IPS DF 6.9 (cell line): ENCODE results near the gene SLC6A6.

Experiments used
- DNase-seq: peaks from one replicate; pipeline ENCODE4 v3.0.0-alpha.2; 2013; ENCODE audit warnings: low read depth, low spot score
- H3K27ac ChIP-seq: one replicate; pipeline ENCODE4 v1.5.1; 2013; ENCODE audit warnings: low read length, control low read depth
- H3K27me3 ChIP-seq: 2 replicates; pipeline ENCODE4 v1.6.1; 2013; ENCODE audit warnings: mild to moderate bottlenecking, low read length; ENCODE audit not compliant: control insufficient read depth, insufficient read depth
- H3K36me3 ChIP-seq: 2 replicates; pipeline ENCODE4 v1.6.1; 2013; ENCODE audit warnings: low read length; ENCODE audit not compliant: control insufficient read depth, insufficient read depth
- H3K4me1 ChIP-seq: 2 replicates; pipeline ENCODE4 v1.6.1; 2013; ENCODE audit warnings: low read length; ENCODE audit not compliant: control insufficient read depth, insufficient read depth
- H3K4me3 ChIP-seq: 2 replicates; pipeline ENCODE4 v1.5.1; 2013; ENCODE audit warnings: mild to moderate bottlenecking, low read length
- H3K9me3 ChIP-seq: 2 replicates; pipeline ENCODE4 v1.6.1; 2013; ENCODE audit warnings: low read length, inconsistent platforms; ENCODE audit not compliant: control insufficient read depth, insufficient read depth
- WGBS: extraction: QIAGEN DNeasy Blood & Tissue Kit; methylation state at CpG from one replicate; pipeline ENCODE4 v1.1.7; 2013; ENCODE audit warnings: mixed read lengths, missing lambda C conversion rate; ENCODE audit not compliant: insufficient read length, insufficient coverage; 5-methylcytosine and 5-hydroxymethylcytosine counted together

SLC6A6 gene

GRCh38 chr3:14479591-14479990, 77.2 kb downstream of the SLC6A6 start:
- DNase-seq, result no peak
- no peaks in the 10 kb centered on the region for H3K27me3 ChIP-seq
- no peaks in the 10 kb centered on the region for H3K9me3 ChIP-seq
- no CpG with 5 or more reads among the region's 6 CpGs for WGBS
- peaks cover 2% of the 10 kb centered on the region; the same call in 1 of the 2 replicates for H3K4me1 ChIP-seq
- no peak overlapping the region for H3K27ac ChIP-seq
- H3K4me3 ChIP-seq, result no peak overlapping the region
- peaks cover 45% of the 10 kb centered on the region for H3K36me3 ChIP-seq

GRCh38 chr3:14480207-14481017, 78.0 kb downstream of the SLC6A6 start:
- Histone ChIP-seq H3K9me3 (no peaks in the 10 kb centered on the region), H3K4me3 (no peak overlapping the region), H3K36me3 (peaks cover 45% of the 10 kb centered on the region), H3K27me3 (no peaks in the 10 kb centered on the region), H3K27ac (no peak overlapping the region), H3K4me1 (peaks cover 2% of the 10 kb centered on the region; the same call in 1 of the 2 replicates)
- WGBS, result no CpG with 5 or more reads among the region's 8 CpGs
- no peak for DNase-seq

- peaks cover 51% of the 10 kb centered on the region for H3K36me3 ChIP-seq
- no peak for DNase-seq
- H3K9me3 ChIP-seq, result no peaks in the 10 kb centered on the region
- no CpG with 5 or more reads among the region's 10 CpGs for WGBS
- H3K4me3 ChIP-seq, result no peak overlapping the region
- peaks cover 2% of the 10 kb centered on the region; the same call in 1 of the 2 replicates for H3K4me1 ChIP-seq
- H3K27ac ChIP-seq, result no peak overlapping the region
- no peaks in the 10 kb centered on the region for H3K27me3 ChIP-seq
Measured at GRCh38 chr3:14481018-14481645, 78.7 kb downstream of the SLC6A6 start.

GRCh38 chr3:14481646-14482036, 79.2 kb downstream of the SLC6A6 start:
- WGBS, result no CpG with 5 or more reads among the region's 13 CpGs
- H3K27ac ChIP-seq, result no peak overlapping the region
- H3K9me3 ChIP-seq, result no peaks in the 10 kb centered on the region
- peaks cover 48% of the 10 kb centered on the region for H3K36me3 ChIP-seq
- no peak overlapping the region for H3K4me3 ChIP-seq
- peaks cover 2% of the 10 kb centered on the region; the same call in 1 of the 2 replicates for H3K4me1 ChIP-seq
- no peak for DNase-seq
- no peaks in the 10 kb centered on the region for H3K27me3 ChIP-seq

DNA sequence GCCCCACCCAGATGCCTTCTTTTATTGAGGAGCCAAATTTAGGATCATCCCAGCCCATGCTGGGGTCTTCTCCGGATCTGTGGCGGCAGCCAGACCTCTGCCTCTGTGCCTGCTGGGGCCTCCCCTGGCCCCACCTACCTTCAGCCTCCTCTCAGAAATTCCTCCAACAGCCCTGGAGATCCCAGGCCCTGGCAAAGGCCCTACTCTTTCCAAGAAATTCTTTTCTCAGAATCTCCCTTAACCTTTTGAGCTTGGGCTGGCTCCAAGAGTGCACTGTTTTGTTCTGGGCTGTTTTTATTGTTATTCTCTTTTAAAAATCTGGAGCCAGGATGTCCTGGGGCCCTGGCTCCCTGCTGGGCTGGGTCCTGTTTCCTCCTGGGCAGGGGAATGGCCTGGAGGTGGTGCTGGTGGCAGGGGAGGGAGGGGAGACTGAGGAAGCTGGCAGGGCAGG, 79.9 kb downstream of the SLC6A6 start:
- Histone ChIP-seq H3K36me3 (peaks cover 41% of the 10 kb centered on the region), H3K27me3 (no peaks in the 10 kb centered on the region), H3K9me3 (no peaks in the 10 kb centered on the region), H3K4me1 (peaks cover 2% of the 10 kb centered on the region; the same call in 1 of the 2 replicates), H3K4me3 (no peak overlapping the region), H3K27ac (no peak overlapping the region)
- DNase-seq, result no peak
- WGBS, result no CpG with 5 or more reads among the region's 2 CpGs

DNA sequence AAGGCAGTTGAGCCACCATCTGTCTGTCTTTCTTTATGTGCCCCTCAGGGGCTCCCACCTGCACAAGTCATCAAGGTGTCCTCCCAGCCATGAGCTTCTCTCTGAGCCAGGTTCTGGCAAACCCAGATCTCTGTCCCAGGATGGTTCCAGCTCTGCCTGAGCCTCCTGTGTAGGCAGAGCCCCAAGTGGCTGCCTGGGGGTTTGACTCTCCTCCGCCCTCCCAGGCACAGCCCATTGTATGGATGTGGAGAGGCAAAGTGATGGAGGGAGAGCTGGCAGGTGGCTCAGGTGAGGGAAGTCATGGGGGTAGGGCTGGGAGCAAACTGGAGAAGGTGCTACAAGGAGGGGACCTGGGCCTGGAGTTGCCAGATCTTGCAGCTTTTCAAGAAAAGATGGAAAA, 80.9 kb downstream of the SLC6A6 start:
- Histone ChIP-seq H3K9me3 (no peaks in the 10 kb centered on the region), H3K4me1 (peaks cover 2% of the 10 kb centered on the region; the same call in 1 of the 2 replicates), H3K4me3 (no peak overlapping the region), H3K36me3 (peaks cover 37% of the 10 kb centered on the region; the same call in 1 of the 2 replicates), H3K27ac (no peak overlapping the region), H3K27me3 (no peaks in the 10 kb centered on the region)
- no CpG with 5 or more reads among the region's 1 CpG for WGBS
- no peak for DNase-seq

GRCh38 chr3:14484741-14485140, 82.3 kb downstream of the SLC6A6 start:
- no peak for DNase-seq
- Histone ChIP-seq H3K27ac (no peak overlapping the region), H3K9me3 (no peaks in the 10 kb centered on the region), H3K36me3 (peaks cover 31% of the 10 kb centered on the region; the same call in 1 of the 2 replicates), H3K27me3 (no peaks in the 10 kb centered on the region), H3K4me3 (no peak overlapping the region), H3K4me1 (peaks cover 2% of the 10 kb centered on the region; the same call in 1 of the 2 replicates)
- WGBS, result no CpG with 5 or more reads among the region's 17 CpGs

DNA sequence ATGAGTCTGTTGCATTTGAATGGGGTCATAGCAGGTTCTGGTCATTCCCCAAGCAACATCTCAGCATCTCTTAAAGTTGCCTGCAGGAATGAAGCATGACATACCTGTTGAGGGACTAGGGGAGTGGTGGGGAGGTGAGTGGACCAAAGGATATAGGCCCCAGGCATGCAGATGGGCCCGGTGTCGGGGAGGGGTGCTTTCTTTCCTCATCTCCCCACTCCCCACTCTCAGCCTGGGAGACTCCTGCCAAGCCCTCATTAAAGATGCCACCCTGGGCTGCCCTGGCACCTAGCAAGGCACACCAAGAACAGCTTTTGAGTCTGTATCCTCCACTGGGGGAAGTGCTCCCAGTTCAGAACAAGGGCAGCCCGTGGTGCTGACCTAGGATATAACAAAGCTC, 83.6 kb downstream of the SLC6A6 start:
- no peaks in the 10 kb centered on the region for H3K27me3 ChIP-seq
- H3K9me3 ChIP-seq, result no peaks in the 10 kb centered on the region
- H3K4me1 ChIP-seq, result peaks cover 2% of the 10 kb centered on the region; the same call in 1 of the 2 replicates
- peaks cover 22% of the 10 kb centered on the region; the same call in 1 of the 2 replicates for H3K36me3 ChIP-seq
- WGBS, result no CpG with 5 or more reads among the region's 3 CpGs
- no peak for DNase-seq
- H3K4me3 ChIP-seq, result no peak overlapping the region
- no peak overlapping the region for H3K27ac ChIP-seq

DNA sequence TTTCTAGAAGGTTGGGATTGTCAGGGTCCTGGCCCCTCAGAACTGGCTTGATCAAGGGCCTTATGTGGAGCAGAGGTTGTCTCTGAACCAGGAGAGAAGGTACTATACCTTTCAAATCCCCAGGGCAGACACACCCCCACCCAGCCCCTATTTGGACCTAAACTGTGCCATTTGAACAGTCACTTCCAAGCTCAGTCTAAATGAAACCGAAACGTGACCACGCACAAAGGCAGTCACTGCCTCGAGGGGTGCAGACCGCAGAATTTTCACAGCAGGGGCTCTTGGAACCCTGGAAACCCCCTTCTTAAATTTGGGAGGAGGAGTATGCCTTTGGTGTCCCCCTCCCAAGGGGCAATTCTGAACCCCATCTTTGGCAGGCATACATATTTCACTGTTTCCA, 84.1 kb downstream of the SLC6A6 start:
- no CpG with 5 or more reads among the region's 5 CpGs for WGBS
- Histone ChIP-seq H3K27ac (no peak overlapping the region), H3K36me3 (peaks cover 20% of the 10 kb centered on the region; the same call in 1 of the 2 replicates), H3K9me3 (no peaks in the 10 kb centered on the region), H3K4me1 (peaks cover 2% of the 10 kb centered on the region; the same call in 1 of the 2 replicates), H3K4me3 (no peak overlapping the region), H3K27me3 (no peaks in the 10 kb centered on the region)
- no peak for DNase-seq

DNA sequence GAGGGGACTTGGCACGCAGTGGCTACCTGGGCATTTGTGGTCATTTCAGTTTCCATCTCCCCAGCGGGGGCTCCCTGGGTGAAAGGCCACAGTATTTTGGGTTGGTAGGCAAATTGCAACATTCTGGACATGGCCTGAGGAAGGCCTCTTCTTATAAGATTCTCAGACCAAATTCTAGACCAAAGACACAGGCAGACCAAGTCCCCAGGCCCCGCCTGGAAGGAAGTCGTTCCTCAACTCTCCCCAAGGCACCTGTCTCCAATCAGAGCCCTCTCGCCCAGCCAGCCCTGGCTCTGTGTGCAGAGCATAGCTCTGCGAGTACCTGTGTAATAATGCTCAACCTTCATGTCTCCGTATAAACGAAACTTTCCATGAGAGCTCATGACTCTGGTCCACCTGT, 84.7 kb downstream of the SLC6A6 start:
- Histone ChIP-seq H3K36me3 (peaks cover 14% of the 10 kb centered on the region; the same call in 1 of the 2 replicates), H3K27ac (no peak overlapping the region), H3K27me3 (no peaks in the 10 kb centered on the region), H3K4me3 (no peak overlapping the region), H3K9me3 (no peaks in the 10 kb centered on the region), H3K4me1 (no peaks in the 10 kb centered on the region)
- no peak for DNase-seq
- no CpG with 5 or more reads among the region's 8 CpGs for WGBS
